ENCODE measurements around the gene SLC30A2. TPM values are rescaled to one million over a fixed set of nuclear protein-coding genes. Genes with fewer than 3 reads are reported as not detected.

Gene SLC30A2
- total RNA-seq, 1 experiment from 2014 or later, result 0.07 TPM

- ATAC-seq, result peak; percentile 99
- Histone ChIP-seq H2AFZ (ENCODE audit: low read length) (peak within 1 kb of the TSS; percentile 88), H3K36me3 (ENCODE audit: low read depth, low read length) (no peaks in the 10 kb centered on the region), H4K20me1 (ENCODE audit: low read length) (no peaks in the 10 kb centered on the region), H3K9ac (ENCODE audit: low read length) (peak within 1 kb of the TSS; percentile 71), H3K27me3 (ENCODE audit: low read length) (no peaks in the 10 kb centered on the region), H3K27ac (ENCODE audit: low read length) (no peak within 1 kb of the TSS), H3K79me2 (ENCODE audit: low read length) (0 out of 2 replicates have a peak, but pooled peaks cover 4% of the 10 kb centered on the region), H3K9me3 (ENCODE audit: low read length) (no peaks in the 10 kb centered on the region), H3K4me3 (ENCODE audit: low read length) (peak within 1 kb of the TSS; percentile 74), H3K4me1 (ENCODE audit: insufficient read depth, low read length) (peaks cover 14% of the 10 kb centered on the region), H3K9me2 (replicated peaks; ENCODE audit: low read length) (no peaks in the 10 kb centered on the region), H3F3A (ENCODE audit: low read length, unreplicated experiment) (no peaks in the 10 kb centered on the region), H3K4me2 (ENCODE audit: low read length) (peak within 1 kb of the TSS; percentile 92)
- intact Hi-C loops (cut with micrococcal nuclease), result loop anchor here (1.0 to 5.0 kb wide), 5 partner anchors 75 to 176 kb away; no protein-coding TSS in a partner anchor
- TF ChIP-seq CTCF (conservative IDR thresholded peaks at IDR 0.05; ENCODE audit: low read depth, low read length) (peak; percentile 91), EZH2 (IDR thresholded peaks at IDR 0.05; ENCODE audit: low read length, unreplicated experiment) (no peak), EZH2phosphoT487 (IDR thresholded peaks at IDR 0.05; ENCODE audit: borderline replicate concordance, low read length) (no peak)
- peak; percentile 99 for DNase-seq
- POLR2A ChIA-PET (ENCODE audit: unreplicated experiment), result interaction anchor here (0.6 to 1.3 kb wide), 8 partner anchors 72 to 281 kb away, joined by 3 to 22 read pairs (median 6); partner anchors contain the start of gene PAQR7
- CTCF ChIA-PET, result interaction anchor here (0.5 to 3.1 kb wide), 18 partner anchors 29 to 1246 kb away, joined by 3 to 104 read pairs (median 4); no protein-coding TSS in a partner anchor
- BruUV-seq (replicated peaks), result TSS peak; percentile 93
Observed at GRCh38 chr1:25997828-25998761, 47.8 kb downstream of the SLC30A2 start, which contains the start of gene PAFAH2. Gene PAFAH2, minus strand, starts transcription at chr1:25998063. Its CDS starts 7,247 bp downstream, at chr1:25990816.

- Histone ChIP-seq H3K4me1 (ENCODE audit: insufficient read depth, low read length) (peaks cover 14% of the 10 kb centered on the region), H3K27me3 (ENCODE audit: low read length) (no peaks in the 10 kb centered on the region), H3K9me2 (replicated peaks; ENCODE audit: low read length) (no peaks in the 10 kb centered on the region), H3F3A (ENCODE audit: low read length, unreplicated experiment) (no peaks in the 10 kb centered on the region), H3K9ac (ENCODE audit: low read length) (peak overlapping the region; percentile 71), H3K4me2 (ENCODE audit: low read length) (peak overlapping the region; percentile 92), H3K27ac (ENCODE audit: low read length) (no peak overlapping the region), H3K4me3 (ENCODE audit: low read length) (peak overlapping the region; percentile 74), H3K9me3 (ENCODE audit: low read length) (no peaks in the 10 kb centered on the region), H4K20me1 (ENCODE audit: low read length) (no peaks in the 10 kb centered on the region), H2AFZ (ENCODE audit: low read length) (peak overlapping the region; percentile 88), H3K36me3 (ENCODE audit: low read depth, low read length) (no peaks in the 10 kb centered on the region), H3K79me2 (ENCODE audit: low read length) (0 out of 2 replicates have a peak, but pooled peaks cover 4% of the 10 kb centered on the region)
- ChIA-PET CTCF (interaction anchor here (0.5 to 3.1 kb wide), 17 partner anchors 28 to 1245 kb away, joined by 3 to 104 read pairs (median 4); no protein-coding TSS in a partner anchor), POLR2A (ENCODE audit: unreplicated experiment) (interaction anchor here (0.6 to 1.3 kb wide), 7 partner anchors 71 to 282 kb away, joined by 3 to 16 read pairs (median 4); no protein-coding TSS in a partner anchor)
- DNase-seq, result peak; percentile 14
- intact Hi-C loops (cut with micrococcal nuclease), result loop anchor here (2.0 to 5.0 kb wide), 2 partner anchors 74 to 175 kb away; no protein-coding TSS in a partner anchor
- no peak; the same call in 1 of the 2 replicates for ATAC-seq
- TF ChIP-seq EZH2phosphoT487 (IDR thresholded peaks at IDR 0.05; ENCODE audit: borderline replicate concordance, low read length) (no peak), CTCF (conservative IDR thresholded peaks at IDR 0.05; ENCODE audit: low read depth, low read length) (no peak), EZH2 (IDR thresholded peaks at IDR 0.05; ENCODE audit: low read length, unreplicated experiment) (no peak)
- TSS peak; percentile 67 for BruUV-seq (replicated peaks)
Observed at GRCh38 chr1:25996966-25997827, 48.7 kb downstream of the SLC30A2 start.

Measured in PC-3 (cell line).